Measurements from ENCODE around the gene MID2.
"Not testable (repeated sequence)": the region's sequence is repeated elsewhere in the genome, so short reads cannot be mapped to it uniquely, and the experiment has no call there.

Gene MID2

GRCh38 chrX:107894038-107894437, 68.4 kb downstream of the MID2 start:
- no peak overlapping the region for H3K27ac ChIP-seq (ENCODE audit: low read depth, low read length)
- no peak overlapping the region for H3K9ac ChIP-seq (ENCODE audit: low read length)
- no peaks in the 10 kb centered on the region for H3K36me3 ChIP-seq (ENCODE audit: insufficient read depth, low read length)
- H3K9me3 ChIP-seq (ENCODE audit: low read length), result no peaks in the 10 kb centered on the region
- no peak overlapping the region for H3K4me3 ChIP-seq (ENCODE audit: low read depth in 1 of 2, low read length in 2 of 2)
- no peaks in the 10 kb centered on the region for H3K4me1 ChIP-seq (ENCODE audit: insufficient read depth, low read length)
- no peaks in the 10 kb centered on the region for H3K27me3 ChIP-seq (ENCODE audit: control insufficient read depth in 1 of 2, insufficient read depth in 2 of 2, low read length in 2 of 2)

- Histone ChIP-seq H3K27ac (ENCODE audit: low read depth, low read length) (no peak overlapping the region), H3K9ac (ENCODE audit: low read length) (no peak overlapping the region), H3K27me3 (ENCODE audit: control insufficient read depth in 1 of 2, insufficient read depth in 2 of 2, low read length in 2 of 2) (no peaks in the 10 kb centered on the region), H3K9me3 (ENCODE audit: low read length) (no peaks in the 10 kb centered on the region), H3K4me3 (ENCODE audit: low read depth in 1 of 2, low read length in 2 of 2) (no peak overlapping the region), H3K4me1 (ENCODE audit: insufficient read depth, low read length) (no peaks in the 10 kb centered on the region), H3K36me3 (ENCODE audit: insufficient read depth, low read length) (peaks cover 9% of the 10 kb centered on the region)
These were observed 77.1 kb downstream of the MID2 start for GRCh38 chrX:107902721-107903120.

GRCh38 chrX:107905366-107905765, 79.7 kb downstream of the MID2 start:
- peaks cover 9% of the 10 kb centered on the region for H3K36me3 ChIP-seq (ENCODE audit: insufficient read depth, low read length)
- no peak overlapping the region for H3K9ac ChIP-seq (ENCODE audit: low read length)
- H3K9me3 ChIP-seq (ENCODE audit: low read length), result no peaks in the 10 kb centered on the region
- H3K4me1 ChIP-seq (ENCODE audit: insufficient read depth, low read length), result no peaks in the 10 kb centered on the region
- H3K4me3 ChIP-seq (ENCODE audit: low read depth in 1 of 2, low read length in 2 of 2), result no peak overlapping the region
- H3K27ac ChIP-seq (ENCODE audit: low read depth, low read length), result no peak overlapping the region
- peaks cover 0 to 3% of the 10 kb centered on the region in 2 donors for H3K27me3 ChIP-seq (ENCODE audit: control insufficient read depth in 1 of 2, insufficient read depth in 2 of 2, low read length in 2 of 2)

- peaks cover 9% of the 10 kb centered on the region for H3K36me3 ChIP-seq (ENCODE audit: insufficient read depth, low read length)
- no peaks in the 10 kb centered on the region for H3K4me1 ChIP-seq (ENCODE audit: insufficient read depth, low read length)
- H3K27me3 ChIP-seq (ENCODE audit: control insufficient read depth in 1 of 2, insufficient read depth in 2 of 2, low read length in 2 of 2), result peaks cover 0 to 1% of the 10 kb centered on the region in 2 donors
- no peak overlapping the region for H3K27ac ChIP-seq (ENCODE audit: low read depth, low read length)
- no peak overlapping the region for H3K9ac ChIP-seq (ENCODE audit: low read length)
- no peaks in the 10 kb centered on the region for H3K9me3 ChIP-seq (ENCODE audit: low read length)
- no peak overlapping the region for H3K4me3 ChIP-seq (ENCODE audit: low read depth in 1 of 2, low read length in 2 of 2)
These were observed 98.6 kb downstream of the MID2 start for GRCh38 chrX:107924136-107924746.

- Histone ChIP-seq H3K9ac (ENCODE audit: low read length) (no peak overlapping the region), H3K36me3 (ENCODE audit: insufficient read depth, low read length) (no peaks in the 10 kb centered on the region), H3K4me1 (ENCODE audit: insufficient read depth, low read length) (no peaks in the 10 kb centered on the region), H3K9me3 (ENCODE audit: low read length) (no peaks in the 10 kb centered on the region), H3K27me3 (ENCODE audit: control insufficient read depth in 1 of 2, insufficient read depth in 2 of 2, low read length in 2 of 2) (peaks cover 0 to 18% of the 10 kb centered on the region in 2 donors), H3K27ac (ENCODE audit: low read depth, low read length) (no peak overlapping the region), H3K4me3 (ENCODE audit: low read depth in 1 of 2, low read length in 2 of 2) (no peak overlapping the region)
These were observed 108.6 kb downstream of the MID2 start for GRCh38 chrX:107934262-107934661.

GRCh38 chrX:107935200-107935599, 109.5 kb downstream of the MID2 start:
- H3K4me1 ChIP-seq (ENCODE audit: insufficient read depth, low read length), result no peaks in the 10 kb centered on the region
- no peak overlapping the region for H3K9ac ChIP-seq (ENCODE audit: low read length)
- no peak overlapping the region for H3K4me3 ChIP-seq (ENCODE audit: low read depth in 1 of 2, low read length in 2 of 2)
- H3K27me3 ChIP-seq (ENCODE audit: control insufficient read depth in 1 of 2, insufficient read depth in 2 of 2, low read length in 2 of 2), result peaks cover 0 to 13% of the 10 kb centered on the region in 2 donors
- no peaks in the 10 kb centered on the region for H3K36me3 ChIP-seq (ENCODE audit: insufficient read depth, low read length)
- H3K27ac ChIP-seq (ENCODE audit: low read depth, low read length), result no peak overlapping the region
- no peaks in the 10 kb centered on the region for H3K9me3 ChIP-seq (ENCODE audit: low read length)

- Histone ChIP-seq H3K4me3 (ENCODE audit: low read depth in 1 of 2, low read length in 2 of 2) (no peak overlapping the region), H3K27me3 (ENCODE audit: control insufficient read depth in 1 of 2, insufficient read depth in 2 of 2, low read length in 2 of 2) (peaks cover 0 to 13% of the 10 kb centered on the region in 2 donors), H3K27ac (ENCODE audit: low read depth, low read length) (no peak overlapping the region), H3K9ac (ENCODE audit: low read length) (no peak overlapping the region), H3K36me3 (ENCODE audit: insufficient read depth, low read length) (no peaks in the 10 kb centered on the region), H3K9me3 (ENCODE audit: low read length) (no peaks in the 10 kb centered on the region), H3K4me1 (ENCODE audit: insufficient read depth, low read length) (no peaks in the 10 kb centered on the region)
These were observed 110.2 kb downstream of the MID2 start for GRCh38 chrX:107935664-107936433.

- Histone ChIP-seq H3K4me3 (ENCODE audit: low read depth in 1 of 2, low read length in 2 of 2) (no peak overlapping the region), H3K27me3 (ENCODE audit: control insufficient read depth in 1 of 2, insufficient read depth in 2 of 2, low read length in 2 of 2) (peaks cover 0 to 13% of the 10 kb centered on the region in 2 donors), H3K27ac (ENCODE audit: low read depth, low read length) (no peak overlapping the region), H3K9me3 (ENCODE audit: low read length) (no peaks in the 10 kb centered on the region), H3K4me1 (ENCODE audit: insufficient read depth, low read length) (no peaks in the 10 kb centered on the region), H3K36me3 (ENCODE audit: insufficient read depth, low read length) (no peaks in the 10 kb centered on the region), H3K9ac (ENCODE audit: low read length) (no peak overlapping the region)
These were observed 110.7 kb downstream of the MID2 start for GRCh38 chrX:107936434-107936730.

GRCh38 chrX:107940095-107940494, 114.4 kb downstream of the MID2 start:
- H3K4me3 ChIP-seq (ENCODE audit: low read depth in 1 of 2, low read length in 2 of 2), result no peak overlapping the region
- no peaks in the 10 kb centered on the region for H3K4me1 ChIP-seq (ENCODE audit: insufficient read depth, low read length)
- H3K27ac ChIP-seq (ENCODE audit: low read depth, low read length), result no peak overlapping the region
- H3K9ac ChIP-seq (ENCODE audit: low read length), result no peak overlapping the region
- no peaks in the 10 kb centered on the region for H3K36me3 ChIP-seq (ENCODE audit: insufficient read depth, low read length)
- peaks cover 0 to 13% of the 10 kb centered on the region in 2 donors for H3K27me3 ChIP-seq (ENCODE audit: control insufficient read depth in 1 of 2, insufficient read depth in 2 of 2, low read length in 2 of 2)
- no peaks in the 10 kb centered on the region for H3K9me3 ChIP-seq (ENCODE audit: low read length)

GRCh38 chrX:107955337-107955736, 129.7 kb downstream of the MID2 start:
- H3K9me3 ChIP-seq (ENCODE audit: low read length); H3K9ac ChIP-seq (ENCODE audit: low read length); H3K27me3 ChIP-seq (ENCODE audit: control insufficient read depth in 1 of 2, insufficient read depth in 2 of 2, low read length in 2 of 2); H3K36me3 ChIP-seq (ENCODE audit: insufficient read depth, low read length); H3K27ac ChIP-seq (ENCODE audit: low read depth, low read length); H3K4me1 ChIP-seq (ENCODE audit: insufficient read depth, low read length); H3K4me3 ChIP-seq (ENCODE audit: low read depth in 1 of 2, low read length in 2 of 2): not testable (repeated sequence)

GRCh38 chrX:107968623-107969022, 143.0 kb downstream of the MID2 start:
- no peaks in the 10 kb centered on the region for H3K4me1 ChIP-seq (ENCODE audit: insufficient read depth, low read length)
- no peaks in the 10 kb centered on the region for H3K9me3 ChIP-seq (ENCODE audit: low read length)
- no peak overlapping the region for H3K27ac ChIP-seq (ENCODE audit: low read depth, low read length)
- H3K27me3 ChIP-seq (ENCODE audit: control insufficient read depth in 1 of 2, insufficient read depth in 2 of 2, low read length in 2 of 2), result peaks cover 0 to 4% of the 10 kb centered on the region in 2 donors
- H3K4me3 ChIP-seq (ENCODE audit: low read depth in 1 of 2, low read length in 2 of 2), result no peak overlapping the region
- H3K9ac ChIP-seq (ENCODE audit: low read length), result no peak overlapping the region
- H3K36me3 ChIP-seq (ENCODE audit: insufficient read depth, low read length), result no peaks in the 10 kb centered on the region

GRCh38 chrX:107970073-107970472, 144.4 kb downstream of the MID2 start:
- no peaks in the 10 kb centered on the region for H3K36me3 ChIP-seq (ENCODE audit: insufficient read depth, low read length)
- no peak overlapping the region for H3K9ac ChIP-seq (ENCODE audit: low read length)
- H3K9me3 ChIP-seq (ENCODE audit: low read length), result no peaks in the 10 kb centered on the region
- no peaks in the 10 kb centered on the region for H3K4me1 ChIP-seq (ENCODE audit: insufficient read depth, low read length)
- H3K27ac ChIP-seq (ENCODE audit: low read depth, low read length), result no peak overlapping the region
- no peak overlapping the region for H3K4me3 ChIP-seq (ENCODE audit: low read depth in 1 of 2, low read length in 2 of 2)
- peaks cover 0 to 4% of the 10 kb centered on the region in 2 donors for H3K27me3 ChIP-seq (ENCODE audit: control insufficient read depth in 1 of 2, insufficient read depth in 2 of 2, low read length in 2 of 2)
